Measurements from ENCODE around the gene FMN1. TPM values are rescaled to one million over a fixed set of nuclear protein-coding genes. Genes with fewer than 3 reads are reported as not detected.

Gene FMN1
- total RNA-seq, 2 donors from 2014 or later = 13.7 to 17.1 TPM

DNA sequence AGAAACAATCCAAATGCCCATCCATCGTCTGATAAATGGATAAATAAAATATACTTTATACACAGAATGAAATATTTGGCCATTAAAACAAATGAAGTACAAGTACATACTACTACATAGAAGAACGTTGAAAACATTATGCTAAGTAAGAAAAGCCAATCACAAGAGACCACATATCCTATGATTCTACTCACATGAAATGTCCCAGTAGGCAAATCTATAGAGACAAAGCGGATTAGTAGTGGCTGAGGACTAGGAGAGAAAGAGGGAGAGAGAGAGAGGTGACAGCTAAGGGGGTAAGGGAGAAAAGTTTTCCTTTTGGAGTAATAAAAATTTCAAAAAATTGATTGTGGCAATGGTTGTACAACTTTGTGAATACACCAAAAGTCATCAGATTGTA is 329.7 kb downstream of the FMN1 start:
- no peaks in the 10 kb centered on the region for H3K36me3 ChIP-seq (replicated peaks in 1 of 2; ENCODE audit: insufficient read depth in 1 of 2, low read depth in 2 of 2)
- H3K27ac ChIP-seq = no peak overlapping the region
- H3K9me3 ChIP-seq = no peaks in the 10 kb centered on the region
- ATAC-seq = no peak
- no peaks in the 10 kb centered on the region for H3K27me3 ChIP-seq
- WGBS, 2 donors = 88 to 92% methylated on average over 3 of the region's 3 CpGs
- intact Hi-C loops (cut with DNase I) = no loop called here
- H3K4me1 ChIP-seq = no peaks in the 10 kb centered on the region
- no peak overlapping the region for H3K4me3 ChIP-seq
- DNase-seq = no peak
- TF ChIP-seq CTCF (IDR thresholded peaks at IDR 0.05) (no peak), POLR2A (IDR thresholded peaks at IDR 0.05) (no peak)

DNA sequence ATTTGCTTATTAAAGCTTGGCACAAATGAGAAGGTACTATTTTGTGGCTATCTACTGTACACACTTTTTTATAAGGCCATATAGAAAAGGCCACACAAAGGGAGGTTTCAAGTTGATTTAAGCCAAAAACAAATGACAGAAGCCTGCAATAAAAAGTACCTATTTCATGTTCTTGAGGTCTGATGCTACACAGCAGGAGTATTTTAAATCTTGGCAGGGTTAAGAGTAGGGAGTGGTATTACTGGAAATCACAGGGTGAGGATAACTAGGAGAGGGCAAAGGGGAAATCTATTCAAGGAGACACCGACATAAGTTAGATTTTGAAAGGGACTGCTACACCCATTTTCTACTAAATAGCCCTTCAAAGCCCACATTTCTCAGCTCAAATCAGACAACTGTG is 330.5 kb downstream of the FMN1 start:
- 85 to 100% methylated on average over 1 of the region's 1 CpG for WGBS, 2 donors
- H3K36me3 ChIP-seq (replicated peaks in 1 of 2; ENCODE audit: insufficient read depth in 1 of 2, low read depth in 2 of 2) = no peaks in the 10 kb centered on the region
- H3K9me3 ChIP-seq = no peaks in the 10 kb centered on the region
- DNase-seq (no peak), ATAC-seq (no peak)
- TF ChIP-seq CTCF (IDR thresholded peaks at IDR 0.05) (no peak), POLR2A (IDR thresholded peaks at IDR 0.05) (no peak)
- H3K27me3 ChIP-seq = no peaks in the 10 kb centered on the region
- no peak overlapping the region for H3K4me3 ChIP-seq
- H3K27ac ChIP-seq = no peak overlapping the region
- H3K4me1 ChIP-seq = no peaks in the 10 kb centered on the region
- intact Hi-C loops (cut with DNase I) = no loop called here

DNA sequence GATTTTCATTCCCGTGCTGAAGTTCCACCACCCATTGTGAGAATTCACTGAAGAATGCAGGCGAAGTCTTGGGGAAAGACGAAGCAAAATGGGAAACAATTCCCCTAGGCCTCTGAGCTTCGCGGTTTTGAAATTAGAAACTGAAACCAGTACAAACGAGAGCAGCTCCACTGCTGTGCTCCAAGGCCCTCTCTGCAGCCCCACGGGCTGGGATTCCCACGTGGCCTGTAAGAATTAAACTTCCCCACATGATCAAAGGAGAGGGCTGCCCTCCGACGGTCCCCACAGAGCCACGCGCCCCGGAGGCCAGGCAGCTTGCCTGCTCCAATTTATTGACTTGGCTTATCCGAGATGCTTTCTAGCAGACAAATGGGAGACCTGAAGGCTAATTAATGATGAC is 332.8 kb downstream of the FMN1 start:
- 52 to 54% methylated on average over 14 of the region's 14 CpGs for WGBS, 2 donors
- no peak for TF ChIP-seq CTCF (IDR thresholded peaks at IDR 0.05)
- no peak for TF ChIP-seq POLR2A (IDR thresholded peaks at IDR 0.05)
- Histone ChIP-seq H3K4me1 (no peaks in the 10 kb centered on the region), H3K36me3 (replicated peaks in 1 of 2; ENCODE audit: insufficient read depth in 1 of 2, low read depth in 2 of 2) (no peaks in the 10 kb centered on the region), H3K9me3 (no peaks in the 10 kb centered on the region), H3K4me3 (no peak overlapping the region), H3K27ac (peak overlapping the region in 2 of 4 donors; percentile 8 to 19), H3K27me3 (no peaks in the 10 kb centered on the region)
- DNase-seq (peak in 3 of 4 donors; percentile 18 to 34 (median 33)), ATAC-seq (peak; percentile 58)
- intact Hi-C loops (cut with DNase I) = no loop called here

- no peaks in the 10 kb centered on the region for H3K4me1 ChIP-seq
- no peak overlapping the region for H3K4me3 ChIP-seq
- WGBS, 2 donors = 93 to 94% methylated on average over 5 of the region's 5 CpGs
- DNase-seq (no peak), ATAC-seq (no peak)
- intact Hi-C loops (cut with DNase I) = no loop called here
- H3K9me3 ChIP-seq = no peaks in the 10 kb centered on the region
- H3K27ac ChIP-seq = no peak overlapping the region
- TF ChIP-seq POLR2A (IDR thresholded peaks at IDR 0.05) (no peak), CTCF (IDR thresholded peaks at IDR 0.05) (no peak)
- H3K27me3 ChIP-seq = no peaks in the 10 kb centered on the region
- H3K36me3 ChIP-seq (replicated peaks in 1 of 2; ENCODE audit: insufficient read depth in 1 of 2, low read depth in 2 of 2) = no peaks in the 10 kb centered on the region
These were observed 333.3 kb downstream of the FMN1 start for GRCh38 chr15:32861174-32861573.

DNA sequence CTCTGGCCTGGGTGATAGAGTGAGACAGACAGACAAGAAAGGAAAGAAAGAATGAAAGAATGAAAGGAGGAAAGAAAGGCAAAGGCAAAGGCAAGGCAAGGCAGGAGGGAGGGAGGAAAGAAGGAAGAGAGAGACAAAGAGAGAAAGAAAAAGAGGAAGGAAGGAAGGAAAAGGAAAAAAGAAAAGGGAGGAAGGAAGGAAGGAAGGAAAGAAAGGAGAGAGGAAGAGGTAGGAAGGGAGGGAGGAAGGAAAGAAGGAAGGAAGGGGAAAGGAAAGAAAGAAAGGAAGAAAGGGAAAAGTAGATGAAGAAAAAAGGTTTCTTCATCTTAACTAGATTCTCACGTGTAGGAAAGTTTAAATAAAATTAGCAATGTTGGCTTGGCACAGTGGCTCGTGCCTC is 334.5 kb downstream of the FMN1 start:
- H3K27ac ChIP-seq = no peak overlapping the region
- no peak overlapping the region for H3K4me3 ChIP-seq
- H3K4me1 ChIP-seq = no peaks in the 10 kb centered on the region
- H3K27me3 ChIP-seq = no peaks in the 10 kb centered on the region
- no peak for DNase-seq
- no peak for TF ChIP-seq POLR2A (IDR thresholded peaks at IDR 0.05)
- no peak for TF ChIP-seq CTCF (IDR thresholded peaks at IDR 0.05)
- H3K36me3 ChIP-seq (replicated peaks in 1 of 2; ENCODE audit: insufficient read depth in 1 of 2, low read depth in 2 of 2) = no peaks in the 10 kb centered on the region
- H3K9me3 ChIP-seq = no peaks in the 10 kb centered on the region
- WGBS, 2 donors = 84 to 88% methylated on average over 2 of the region's 2 CpGs
- intact Hi-C loops (cut with DNase I) = no loop called here
- ATAC-seq = no peak

Measured in body of pancreas (tissue), 4 donors.